ENCODE data around the gene IRF2.
"Not testable (repeated sequence)": the region's sequence is repeated elsewhere in the genome, so short reads cannot be mapped to it uniquely, and the experiment has no call there.

IRF2 gene

GRCh38 chr4:184346682-184347081 lies 127.7 kb downstream of the IRF2 start:
- no peak for DNase-seq (ENCODE audit: low read depth in 2 of 2)

GRCh38 chr4:184346273-184346672 lies 128.1 kb downstream of the IRF2 start:
- not testable (repeated sequence) for DNase-seq (ENCODE audit: low read depth in 2 of 2)

GRCh38 chr4:184345573-184345922 lies 128.8 kb downstream of the IRF2 start:
- no peak for DNase-seq (ENCODE audit: low read depth in 2 of 2)

- no peak for DNase-seq (ENCODE audit: low read depth in 2 of 2)
Observed at GRCh38 chr4:184344899-184345572, 129.3 kb downstream of the IRF2 start.

GRCh38 chr4:184344435-184344834 lies 129.9 kb downstream of the IRF2 start:
- DNase-seq (ENCODE audit: low read depth in 2 of 2), result no peak

GRCh38 chr4:184343502-184344177 lies 130.7 kb downstream of the IRF2 start:
- DNase-seq (ENCODE audit: low read depth in 2 of 2), result no peak

GRCh38 chr4:184342857-184343237 lies 131.5 kb downstream of the IRF2 start:
- DNase-seq (ENCODE audit: low read depth in 2 of 2), result not testable (repeated sequence)

- no peak for DNase-seq (ENCODE audit: low read depth in 2 of 2)
Observed at GRCh38 chr4:184342167-184342856, 132.0 kb downstream of the IRF2 start.

- not testable (repeated sequence) for DNase-seq (ENCODE audit: low read depth in 2 of 2)
Observed at GRCh38 chr4:184339398-184340193, 134.8 kb downstream of the IRF2 start.

- no peak for DNase-seq (ENCODE audit: low read depth in 2 of 2)
Observed at GRCh38 chr4:184337907-184338306, 136.4 kb downstream of the IRF2 start.

All from stimulated activated CD4-positive, alpha-beta T cell treated with anti-CD3 and anti-CD28 coated beads, Interleukin-1b, Interleukin-23, amount 100 ng/mL, for 1 hour (primary cell).